ENCODE measurements around the gene MACROH2A1.

Gene MACROH2A1

DNA sequence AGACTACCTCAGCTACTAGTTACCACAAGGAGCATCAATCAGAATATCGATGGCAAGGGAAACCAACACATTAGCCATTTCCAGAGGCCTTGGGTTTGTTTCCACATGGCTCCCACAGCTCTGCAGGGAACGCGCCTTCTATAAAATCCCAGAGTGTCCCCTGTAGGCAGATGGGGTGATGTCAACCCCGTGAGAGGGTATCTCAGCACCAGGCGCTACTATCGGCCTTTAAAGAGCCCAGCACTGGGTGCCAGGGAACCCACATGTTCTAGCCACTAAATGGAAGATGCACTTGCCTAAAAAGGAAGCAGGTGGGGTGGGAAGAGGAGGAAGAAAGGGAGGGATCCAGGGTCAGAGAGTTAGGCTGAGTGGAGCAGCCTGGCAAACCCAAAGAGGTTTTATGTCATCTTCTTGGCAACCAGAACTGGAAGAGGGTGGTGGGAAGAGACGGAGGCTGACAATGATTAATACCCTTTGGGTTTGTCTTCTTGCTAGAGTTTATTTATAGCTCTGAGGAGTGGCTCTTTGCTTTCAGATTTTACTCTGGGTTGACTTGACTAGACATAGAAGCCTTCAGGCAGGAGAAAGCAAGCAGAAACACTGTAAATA lies 19.9 kb downstream of the MACROH2A1 start:
- H3K27ac ChIP-seq (ENCODE audit: low read depth, low read length) = no peak overlapping the region
- H3K9ac ChIP-seq (ENCODE audit: low read depth in 1 of 2, low read length in 2 of 2) = no peak overlapping the region
- H3K9me3 ChIP-seq (ENCODE audit: control insufficient read depth in 1 of 2, low read length in 2 of 2) = no peaks in the 10 kb centered on the region
- no peak overlapping the region for H3K4me3 ChIP-seq (ENCODE audit: low read depth in 1 of 2, low read length in 2 of 2)
- no peaks in the 10 kb centered on the region for H3K27me3 ChIP-seq (ENCODE audit: control insufficient read depth in 1 of 2, insufficient read depth in 2 of 2, low read length in 2 of 2)
- peaks cover 7 to 15% of the 10 kb centered on the region in 2 donors for H3K4me1 ChIP-seq (ENCODE audit: control insufficient read depth in 1 of 2, insufficient read depth in 2 of 2, low read length in 2 of 2)
- peaks cover 46 to 86% of the 10 kb centered on the region in 2 donors for H3K36me3 ChIP-seq (ENCODE audit: control insufficient read depth in 1 of 2, insufficient read depth in 2 of 2, low read length in 2 of 2)

DNA sequence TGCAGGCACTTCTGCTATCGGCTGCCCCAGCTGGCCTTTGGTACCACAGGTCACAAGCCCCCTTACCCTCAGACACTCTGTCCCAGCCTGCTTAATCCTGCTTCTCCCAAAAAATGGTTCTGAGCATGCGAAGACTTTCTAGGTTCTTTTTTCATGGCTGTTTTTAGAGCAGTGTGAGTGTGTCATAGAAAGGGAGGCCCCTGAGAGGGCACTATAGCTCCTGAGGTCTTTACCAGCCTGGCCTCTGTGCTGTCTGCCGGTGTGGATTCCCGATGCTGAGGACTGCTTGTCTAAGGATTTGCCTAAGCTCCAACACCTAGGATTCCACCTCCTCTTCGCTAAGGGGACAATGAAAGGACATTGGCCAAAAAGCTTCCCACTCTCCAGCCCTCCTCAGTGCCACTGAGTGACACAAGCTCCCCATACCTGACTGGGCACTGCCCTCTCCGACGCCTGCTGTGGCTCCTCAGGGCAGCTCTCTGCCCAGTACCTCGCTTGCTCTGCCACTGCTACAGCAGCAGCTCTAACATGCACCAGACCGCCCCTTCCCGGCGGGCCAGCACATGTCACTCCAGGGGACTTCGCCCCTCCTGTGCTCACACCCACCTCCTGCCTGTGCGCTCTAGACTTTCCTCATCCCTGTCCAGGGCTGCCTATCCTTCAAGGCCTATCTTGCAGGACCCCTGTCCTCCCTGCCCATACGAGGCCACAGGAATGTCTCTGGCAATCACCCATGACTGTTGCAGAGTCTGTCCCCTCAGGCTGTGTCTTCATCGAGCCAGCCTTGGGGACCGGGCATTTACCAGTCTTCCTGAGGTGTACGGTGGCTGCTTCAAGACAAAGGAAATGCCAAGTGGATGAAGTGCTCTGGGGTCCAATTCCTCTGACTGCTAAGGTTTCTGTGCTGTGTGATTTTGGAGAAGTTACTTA lies 21.0 kb downstream of the MACROH2A1 start:
- H3K36me3 ChIP-seq (ENCODE audit: control insufficient read depth in 1 of 2, insufficient read depth in 2 of 2, low read length in 2 of 2) = peaks cover 47 to 80% of the 10 kb centered on the region in 2 donors
- H3K27me3 ChIP-seq (ENCODE audit: control insufficient read depth in 1 of 2, insufficient read depth in 2 of 2, low read length in 2 of 2) = no peaks in the 10 kb centered on the region
- no peaks in the 10 kb centered on the region for H3K9me3 ChIP-seq (ENCODE audit: control insufficient read depth in 1 of 2, low read length in 2 of 2)
- H3K9ac ChIP-seq (ENCODE audit: low read depth in 1 of 2, low read length in 2 of 2) = no peak overlapping the region
- H3K4me3 ChIP-seq (ENCODE audit: low read depth in 1 of 2, low read length in 2 of 2) = no peak overlapping the region
- no peak overlapping the region for H3K27ac ChIP-seq (ENCODE audit: low read depth, low read length)
- H3K4me1 ChIP-seq (ENCODE audit: control insufficient read depth in 1 of 2, insufficient read depth in 2 of 2, low read length in 2 of 2) = peaks cover 7 to 15% of the 10 kb centered on the region in 2 donors

DNA sequence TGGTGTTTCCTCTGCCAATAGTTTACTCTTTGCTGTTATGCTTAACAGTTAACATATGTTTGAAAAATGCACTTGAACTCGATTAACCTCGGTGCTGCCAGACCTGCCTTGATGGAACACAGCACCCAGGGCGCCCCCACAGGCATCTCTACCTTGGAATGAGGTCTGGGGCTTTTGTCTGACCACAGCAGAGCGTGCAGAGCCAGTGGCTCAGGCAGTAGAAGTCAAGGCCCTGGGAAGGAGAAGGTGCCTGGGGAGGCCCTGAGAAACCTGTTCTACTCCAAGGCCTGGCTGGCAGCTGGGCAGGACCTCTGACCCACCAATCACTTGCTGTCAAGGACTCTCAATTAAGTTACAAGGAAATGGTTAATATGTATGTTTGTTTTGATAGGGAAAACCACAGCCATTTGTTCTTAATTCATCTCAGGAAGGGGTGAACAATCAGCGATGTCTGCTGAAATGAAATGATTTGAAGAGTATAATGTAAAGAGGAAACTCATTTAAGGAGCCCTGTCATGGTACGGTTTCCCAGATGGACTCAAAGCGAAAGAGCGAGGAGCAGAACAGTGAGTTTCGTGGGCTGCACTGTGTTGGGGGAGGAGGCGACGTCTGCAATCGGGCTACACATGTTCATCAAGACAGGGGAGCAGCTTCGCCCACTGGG lies 21.9 kb downstream of the MACROH2A1 start:
- Histone ChIP-seq H3K4me1 (ENCODE audit: control insufficient read depth in 1 of 2, insufficient read depth in 2 of 2, low read length in 2 of 2) (peaks cover 15% of the 10 kb centered on the region in 2 donors), H3K27ac (ENCODE audit: low read depth, low read length) (no peak overlapping the region), H3K9ac (ENCODE audit: low read depth in 1 of 2, low read length in 2 of 2) (no peak overlapping the region), H3K4me3 (ENCODE audit: low read depth in 1 of 2, low read length in 2 of 2) (no peak overlapping the region), H3K27me3 (ENCODE audit: control insufficient read depth in 1 of 2, insufficient read depth in 2 of 2, low read length in 2 of 2) (no peaks in the 10 kb centered on the region), H3K36me3 (ENCODE audit: control insufficient read depth in 1 of 2, insufficient read depth in 2 of 2, low read length in 2 of 2) (peaks cover 42 to 79% of the 10 kb centered on the region in 2 donors), H3K9me3 (ENCODE audit: control insufficient read depth in 1 of 2, low read length in 2 of 2) (no peaks in the 10 kb centered on the region)

DNA sequence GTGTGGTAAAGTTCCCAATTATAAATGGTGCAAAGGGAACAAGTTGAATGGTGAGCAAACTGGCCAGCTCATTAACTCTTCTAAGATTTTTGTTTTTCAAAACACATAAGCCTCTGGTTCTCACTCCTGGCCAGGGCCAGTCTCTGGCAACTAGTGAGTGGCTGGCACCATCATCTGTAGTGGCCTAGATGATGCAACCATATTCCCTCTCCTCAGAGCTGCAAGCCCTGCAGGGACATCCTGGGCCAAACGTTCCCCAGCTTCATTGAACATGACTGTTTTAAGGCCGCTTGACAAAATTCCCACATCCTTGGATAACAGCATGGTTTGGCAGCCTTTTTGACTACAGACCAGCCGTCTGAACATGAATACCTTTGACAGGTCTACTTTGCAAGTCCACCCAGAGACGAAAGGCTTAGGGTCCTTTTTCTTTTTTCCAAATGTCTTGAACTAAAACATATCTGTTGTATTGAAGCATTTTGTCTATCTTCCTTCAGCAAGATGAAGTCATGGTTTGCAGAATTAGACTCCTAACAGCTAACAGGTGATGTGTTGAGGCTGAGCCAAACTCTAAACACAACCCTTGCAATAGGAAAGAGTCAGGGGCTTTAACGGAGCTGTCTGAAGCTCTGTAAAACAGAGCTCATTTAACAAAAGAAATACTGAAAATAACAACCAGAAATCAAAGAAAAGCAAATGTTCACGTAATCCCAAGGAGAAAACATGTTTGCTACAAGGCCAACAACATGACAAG lies 23.8 kb downstream of the MACROH2A1 start:
- Histone ChIP-seq H3K4me1 (ENCODE audit: control insufficient read depth in 1 of 2, insufficient read depth in 2 of 2, low read length in 2 of 2) (peaks cover 15 to 19% of the 10 kb centered on the region in 2 donors), H3K27ac (ENCODE audit: low read depth, low read length) (no peak overlapping the region), H3K36me3 (ENCODE audit: control insufficient read depth in 1 of 2, insufficient read depth in 2 of 2, low read length in 2 of 2) (peaks cover 33 to 77% of the 10 kb centered on the region in 2 donors), H3K9ac (ENCODE audit: low read depth in 1 of 2, low read length in 2 of 2) (no peak overlapping the region), H3K9me3 (ENCODE audit: control insufficient read depth in 1 of 2, low read length in 2 of 2) (no peaks in the 10 kb centered on the region), H3K27me3 (ENCODE audit: control insufficient read depth in 1 of 2, insufficient read depth in 2 of 2, low read length in 2 of 2) (no peaks in the 10 kb centered on the region), H3K4me3 (ENCODE audit: low read depth in 1 of 2, low read length in 2 of 2) (no peak overlapping the region)

DNA sequence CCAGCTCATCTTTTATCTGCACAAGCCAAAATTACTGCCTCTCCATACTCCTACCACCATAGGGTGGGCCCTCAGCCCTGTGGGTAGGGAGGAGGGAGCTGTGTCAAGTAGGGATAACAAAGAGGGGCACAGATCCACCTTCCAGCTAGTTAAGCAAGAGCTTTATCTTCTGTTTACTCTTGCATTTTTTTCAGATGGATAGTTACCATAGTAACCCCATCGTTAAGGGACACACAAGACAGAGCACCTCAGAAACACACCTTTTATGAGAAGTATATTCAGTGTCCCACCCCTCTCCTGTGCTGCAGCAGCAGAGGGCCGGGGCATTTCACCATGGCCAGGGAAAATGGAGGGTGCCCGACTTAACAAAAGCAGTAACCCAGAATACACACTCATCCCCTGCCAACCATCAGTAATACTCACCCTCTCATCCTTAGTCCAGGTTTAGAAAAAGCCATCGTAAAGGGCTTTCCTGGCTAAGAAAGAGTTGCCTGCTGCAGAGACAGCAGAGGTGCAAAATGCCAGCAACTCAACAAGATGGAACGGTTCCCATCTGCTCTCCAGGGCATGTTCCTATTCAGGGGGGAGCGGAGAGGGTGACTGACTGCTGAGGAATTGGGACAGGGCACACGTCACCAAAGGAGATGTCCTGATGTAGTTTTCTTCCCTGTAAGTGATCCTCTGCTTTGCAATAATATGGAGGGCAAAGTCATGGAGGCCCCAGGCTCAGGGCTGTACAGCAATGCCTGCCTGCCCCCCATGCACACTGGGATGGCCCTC lies 25.1 kb downstream of the MACROH2A1 start:
- H3K27me3 ChIP-seq (ENCODE audit: control insufficient read depth in 1 of 2, insufficient read depth in 2 of 2, low read length in 2 of 2) = no peaks in the 10 kb centered on the region
- H3K4me3 ChIP-seq (ENCODE audit: low read depth in 1 of 2, low read length in 2 of 2) = no peak overlapping the region
- no peaks in the 10 kb centered on the region for H3K9me3 ChIP-seq (ENCODE audit: control insufficient read depth in 1 of 2, low read length in 2 of 2)
- peaks cover 34 to 77% of the 10 kb centered on the region in 2 donors for H3K36me3 ChIP-seq (ENCODE audit: control insufficient read depth in 1 of 2, insufficient read depth in 2 of 2, low read length in 2 of 2)
- no peak overlapping the region for H3K9ac ChIP-seq (ENCODE audit: low read depth in 1 of 2, low read length in 2 of 2)
- no peak overlapping the region for H3K27ac ChIP-seq (ENCODE audit: low read depth, low read length)
- peaks cover 15 to 19% of the 10 kb centered on the region in 2 donors for H3K4me1 ChIP-seq (ENCODE audit: control insufficient read depth in 1 of 2, insufficient read depth in 2 of 2, low read length in 2 of 2)

DNA sequence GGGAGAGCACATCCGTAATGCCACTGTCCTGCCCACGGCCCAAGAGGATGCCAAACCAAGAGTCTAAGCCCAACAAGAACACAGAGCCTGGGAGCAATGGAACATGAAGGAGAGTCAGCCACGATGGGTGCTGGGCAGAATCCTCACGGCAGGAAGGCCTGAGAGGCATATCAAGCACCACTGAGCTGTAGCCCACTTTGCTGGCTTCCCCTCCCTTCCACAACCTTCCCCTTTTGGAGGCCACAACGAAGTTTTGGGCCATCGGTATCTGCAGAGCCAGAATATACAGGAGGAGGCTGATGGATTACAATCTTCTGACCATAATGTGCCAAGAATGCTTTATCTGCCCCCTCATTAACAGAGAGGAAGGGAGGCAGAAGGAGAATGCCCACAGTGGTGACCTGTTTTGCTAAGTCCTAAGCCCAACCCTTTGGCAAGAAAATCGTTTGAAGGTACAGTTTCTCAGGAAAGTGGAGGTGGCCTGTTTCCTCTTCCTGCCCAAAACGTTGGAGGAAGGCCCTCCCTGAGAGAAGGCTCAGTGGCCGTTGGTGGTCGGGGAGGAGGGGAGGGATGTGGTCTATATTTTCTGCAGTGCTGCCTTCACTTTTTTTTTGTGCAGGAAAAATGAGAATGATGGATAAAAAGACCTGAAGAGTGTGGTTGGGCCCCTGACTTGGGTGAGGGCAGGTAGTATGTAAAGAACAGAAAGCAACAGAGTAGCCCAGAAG lies 26.2 kb downstream of the MACROH2A1 start:
- H3K27ac ChIP-seq (ENCODE audit: low read depth, low read length) = no peak overlapping the region
- no peaks in the 10 kb centered on the region for H3K27me3 ChIP-seq (ENCODE audit: control insufficient read depth in 1 of 2, insufficient read depth in 2 of 2, low read length in 2 of 2)
- H3K9ac ChIP-seq (ENCODE audit: low read depth in 1 of 2, low read length in 2 of 2) = no peak overlapping the region
- H3K36me3 ChIP-seq (ENCODE audit: control insufficient read depth in 1 of 2, insufficient read depth in 2 of 2, low read length in 2 of 2) = peaks cover 38 to 77% of the 10 kb centered on the region in 2 donors
- peaks cover 7 to 16% of the 10 kb centered on the region in 2 donors for H3K4me1 ChIP-seq (ENCODE audit: control insufficient read depth in 1 of 2, insufficient read depth in 2 of 2, low read length in 2 of 2)
- H3K4me3 ChIP-seq (ENCODE audit: low read depth in 1 of 2, low read length in 2 of 2) = no peak overlapping the region
- H3K9me3 ChIP-seq (ENCODE audit: control insufficient read depth in 1 of 2, low read length in 2 of 2) = no peaks in the 10 kb centered on the region

DNA sequence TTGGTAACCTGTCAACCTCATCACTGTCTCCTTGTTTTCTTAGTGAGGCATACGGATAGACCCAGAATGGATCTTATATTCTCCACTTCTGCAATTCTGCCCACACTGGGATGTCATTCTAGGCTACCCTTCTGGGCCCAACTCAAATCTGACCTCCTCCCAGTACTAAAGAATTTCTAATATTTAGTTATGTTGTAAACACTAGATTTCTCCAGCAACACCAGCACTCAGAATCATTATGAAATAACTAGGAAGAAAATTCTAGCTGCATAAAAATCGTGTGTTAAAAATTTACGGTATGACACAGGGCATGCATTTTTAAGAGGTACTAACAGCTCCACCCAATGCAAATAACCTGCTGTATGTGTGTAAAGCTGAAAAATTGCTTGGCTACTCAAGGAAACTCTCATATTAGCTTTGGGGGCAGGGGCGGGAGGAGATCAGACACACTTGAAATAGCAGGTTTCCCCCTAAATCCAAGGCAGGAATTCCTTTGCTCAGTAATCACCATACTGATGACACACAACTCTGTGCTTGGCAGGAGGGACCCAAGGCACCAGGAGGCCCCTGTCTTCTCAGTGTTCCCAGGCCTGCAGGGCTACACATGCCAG lies 27.3 kb downstream of the MACROH2A1 start:
- H3K9ac ChIP-seq (ENCODE audit: low read depth in 1 of 2, low read length in 2 of 2) = no peak overlapping the region
- H3K27me3 ChIP-seq (ENCODE audit: control insufficient read depth in 1 of 2, insufficient read depth in 2 of 2, low read length in 2 of 2) = no peaks in the 10 kb centered on the region
- H3K36me3 ChIP-seq (ENCODE audit: control insufficient read depth in 1 of 2, insufficient read depth in 2 of 2, low read length in 2 of 2) = peaks cover 42 to 78% of the 10 kb centered on the region in 2 donors
- H3K4me1 ChIP-seq (ENCODE audit: control insufficient read depth in 1 of 2, insufficient read depth in 2 of 2, low read length in 2 of 2) = peaks cover 0 to 12% of the 10 kb centered on the region in 2 donors
- H3K27ac ChIP-seq (ENCODE audit: low read depth, low read length) = no peak overlapping the region
- no peaks in the 10 kb centered on the region for H3K9me3 ChIP-seq (ENCODE audit: control insufficient read depth in 1 of 2, low read length in 2 of 2)
- H3K4me3 ChIP-seq (ENCODE audit: low read depth in 1 of 2, low read length in 2 of 2) = no peak overlapping the region

DNA sequence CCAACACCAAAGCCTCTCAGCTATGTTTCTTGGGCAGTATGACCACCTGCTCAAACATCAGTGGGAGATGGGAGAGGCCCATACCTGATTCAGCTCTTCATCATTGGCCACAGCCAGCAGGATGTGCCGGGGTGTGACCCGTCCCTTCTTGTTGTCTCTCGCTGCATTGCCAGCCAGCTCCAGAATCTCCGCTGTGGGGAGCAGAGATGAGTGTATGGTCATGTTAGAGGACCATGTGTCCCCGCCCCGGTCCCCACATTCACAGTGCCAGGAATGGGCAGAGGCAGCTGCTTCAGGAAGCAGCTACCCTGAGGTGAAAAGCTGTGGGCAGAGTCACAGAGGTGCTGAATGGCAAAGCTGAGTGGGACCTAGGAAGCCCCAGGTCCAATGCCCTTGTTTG lies 29.1 kb downstream of the MACROH2A1 start:
- H3K4me1 ChIP-seq (ENCODE audit: control insufficient read depth in 1 of 2, insufficient read depth in 2 of 2, low read length in 2 of 2) = peaks cover 5 to 17% of the 10 kb centered on the region in 2 donors
- H3K27ac ChIP-seq (ENCODE audit: low read depth, low read length) = no peak overlapping the region
- no peak overlapping the region for H3K9ac ChIP-seq (ENCODE audit: low read depth in 1 of 2, low read length in 2 of 2)
- H3K4me3 ChIP-seq (ENCODE audit: low read depth in 1 of 2, low read length in 2 of 2) = no peak overlapping the region
- no peaks in the 10 kb centered on the region for H3K9me3 ChIP-seq (ENCODE audit: control insufficient read depth in 1 of 2, low read length in 2 of 2)
- H3K36me3 ChIP-seq (ENCODE audit: control insufficient read depth in 1 of 2, insufficient read depth in 2 of 2, low read length in 2 of 2) = peaks cover 42 to 70% of the 10 kb centered on the region in 2 donors
- H3K27me3 ChIP-seq (ENCODE audit: control insufficient read depth in 1 of 2, insufficient read depth in 2 of 2, low read length in 2 of 2) = no peaks in the 10 kb centered on the region

Data from duodenal mucosa (tissue), 2 donors.